ENCODE data around the gene HERC2.
A peak's percentile ranks its signal among the peaks of the same experiment; 100 is the strongest.

HERC2 gene

GRCh38 chr15:28107904-28108275 is 214.1 kb downstream of the HERC2 start:
- no peak for DNase-seq

- DNase-seq, result peak; percentile 29
Observed at GRCh38 chr15:28107111-28107903, 214.7 kb downstream of the HERC2 start.

- DNase-seq, result peak; percentile 30
Observed at GRCh38 chr15:28106294-28107110, 215.5 kb downstream of the HERC2 start.

DNA sequence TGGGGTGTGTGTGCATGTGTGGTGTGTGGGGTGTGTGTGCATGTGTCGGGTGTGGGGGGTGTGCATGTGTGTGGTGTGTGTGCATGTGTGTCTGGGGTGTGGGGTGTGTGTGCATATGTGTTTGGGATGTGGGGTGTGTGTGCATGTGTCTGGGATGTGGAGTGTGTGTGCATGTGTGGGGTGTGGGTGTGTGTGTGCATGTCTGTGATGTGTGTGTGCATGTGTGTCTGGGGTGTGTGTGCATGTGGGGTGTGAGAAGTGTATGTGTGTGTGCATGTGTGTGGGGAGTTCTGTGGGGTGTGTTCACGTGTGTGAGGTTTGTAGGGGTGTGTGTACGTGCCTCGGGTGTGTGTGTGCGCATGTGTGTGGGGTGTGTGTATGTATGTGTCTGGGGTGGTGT is 216.2 kb downstream of the HERC2 start:
- DNase-seq, result no peak

DNA sequence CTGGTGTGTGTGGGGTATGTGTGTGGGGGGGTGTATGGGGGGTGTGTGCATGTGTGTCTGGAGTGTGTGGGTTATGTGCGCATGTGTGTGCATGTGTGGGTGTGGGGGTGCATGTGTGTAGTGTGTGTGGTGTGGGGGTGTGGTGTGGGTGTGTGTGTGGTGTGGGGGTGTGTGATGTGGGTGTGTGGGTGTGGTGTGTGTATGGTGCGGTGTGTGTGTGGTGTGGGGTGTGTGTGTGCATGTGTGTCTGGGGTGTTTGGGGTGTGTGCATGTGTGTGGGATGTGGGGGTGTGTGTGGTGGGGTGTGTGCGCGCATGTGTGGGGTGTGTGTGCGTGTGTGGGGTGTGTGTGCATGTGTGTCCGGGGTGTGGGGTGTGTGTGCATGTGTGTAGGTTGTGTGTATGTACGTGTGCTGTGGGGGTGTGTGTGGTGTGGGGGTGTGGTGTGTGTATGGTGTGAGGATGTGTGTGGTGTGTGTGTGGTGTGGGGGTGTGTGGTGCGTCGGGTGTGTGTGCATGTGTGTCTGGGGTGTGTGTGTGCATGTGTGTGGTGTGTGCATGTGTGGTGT is 216.7 kb downstream of the HERC2 start:
- DNase-seq, result no peak

DNA sequence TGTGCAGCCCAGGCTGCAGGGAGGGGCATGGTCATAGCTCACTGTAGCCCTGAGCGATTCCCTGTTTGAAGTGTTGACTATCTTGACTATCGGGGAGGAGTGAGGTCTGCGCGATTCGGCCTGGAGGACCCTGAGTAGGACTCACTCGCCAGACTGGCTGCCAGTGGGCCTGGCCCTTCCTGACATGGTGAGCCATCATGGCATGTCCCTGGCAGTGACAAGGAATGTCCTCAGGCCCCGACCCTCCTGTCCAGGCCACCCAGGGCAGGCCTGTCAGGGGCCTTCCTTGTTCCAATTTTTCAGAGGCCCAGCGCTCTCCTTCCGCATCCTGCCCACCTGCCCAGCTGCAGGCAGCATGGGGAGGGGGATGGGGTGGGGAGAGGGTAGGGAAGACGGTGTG is 217.7 kb downstream of the HERC2 start:
- no peak for DNase-seq

DNA sequence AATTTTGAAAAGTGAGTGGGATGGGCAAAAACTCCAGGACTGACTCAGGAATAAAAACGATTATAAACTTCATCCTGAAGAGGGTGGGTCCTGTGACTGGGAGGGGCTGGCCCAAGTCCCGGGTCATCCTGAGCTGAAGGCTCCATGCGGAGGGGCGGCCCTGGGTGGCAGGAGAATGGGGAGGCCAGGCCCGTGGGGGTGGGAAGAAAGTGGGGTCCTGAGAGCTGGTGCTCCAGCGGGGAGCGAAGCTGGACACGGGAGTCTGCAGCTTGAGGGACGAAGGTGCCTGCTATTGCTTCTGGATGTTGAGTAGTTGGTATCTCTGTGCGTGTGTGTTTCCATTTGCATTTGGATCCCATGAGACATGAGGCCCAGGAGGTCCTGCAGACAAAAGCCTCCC is 218.1 kb downstream of the HERC2 start:
- no peak for DNase-seq

DNA sequence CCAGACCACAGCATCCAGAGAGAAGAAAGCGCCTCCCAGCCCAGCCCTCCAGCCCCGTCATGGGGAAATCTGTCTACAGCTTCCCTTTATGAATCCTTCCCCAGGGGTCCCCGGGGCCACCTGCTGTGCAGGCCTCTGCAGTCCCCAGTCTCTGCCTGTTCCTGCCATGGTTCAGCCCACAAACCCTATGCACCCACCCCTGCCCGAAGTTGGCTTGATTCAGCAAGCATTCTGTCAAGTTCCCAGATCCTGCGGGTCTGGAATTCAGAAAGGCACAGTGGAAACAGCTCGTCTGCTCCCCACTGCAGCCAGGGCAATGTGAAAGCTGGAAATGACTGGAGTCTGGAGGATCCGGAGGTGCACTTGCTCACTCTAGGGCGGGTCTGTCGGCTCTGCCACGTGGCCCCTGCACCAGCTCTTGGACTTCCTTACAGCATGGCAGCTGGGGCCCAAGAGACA is 220.0 kb downstream of the HERC2 start:
- DNase-seq, result no peak

DNA sequence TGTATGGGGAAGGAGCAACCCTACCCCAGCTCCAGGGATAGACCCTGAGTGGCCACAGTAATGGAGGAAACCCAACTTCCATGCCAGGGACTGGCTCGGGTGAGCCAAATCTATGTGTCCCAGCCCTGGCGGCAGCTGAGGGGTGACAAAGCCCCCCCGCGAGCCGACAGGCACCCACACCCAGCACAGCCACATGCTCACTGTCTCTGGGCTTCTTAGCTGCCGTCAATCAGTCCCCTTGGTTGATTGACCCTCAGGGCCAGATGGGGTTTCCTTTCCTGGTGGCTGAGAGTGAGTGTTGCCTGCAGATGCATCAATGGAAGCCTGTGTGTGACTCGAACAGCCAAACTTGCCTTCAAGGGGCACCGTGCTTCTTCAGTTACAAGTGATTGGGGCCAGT is 220.8 kb downstream of the HERC2 start:
- no peak for DNase-seq

- DNase-seq, result no peak
Observed at GRCh38 chr15:28100516-28101195, 221.3 kb downstream of the HERC2 start.

GRCh38 chr15:28099555-28100140 is 222.3 kb downstream of the HERC2 start:
- DNase-seq, result no peak

DNA sequence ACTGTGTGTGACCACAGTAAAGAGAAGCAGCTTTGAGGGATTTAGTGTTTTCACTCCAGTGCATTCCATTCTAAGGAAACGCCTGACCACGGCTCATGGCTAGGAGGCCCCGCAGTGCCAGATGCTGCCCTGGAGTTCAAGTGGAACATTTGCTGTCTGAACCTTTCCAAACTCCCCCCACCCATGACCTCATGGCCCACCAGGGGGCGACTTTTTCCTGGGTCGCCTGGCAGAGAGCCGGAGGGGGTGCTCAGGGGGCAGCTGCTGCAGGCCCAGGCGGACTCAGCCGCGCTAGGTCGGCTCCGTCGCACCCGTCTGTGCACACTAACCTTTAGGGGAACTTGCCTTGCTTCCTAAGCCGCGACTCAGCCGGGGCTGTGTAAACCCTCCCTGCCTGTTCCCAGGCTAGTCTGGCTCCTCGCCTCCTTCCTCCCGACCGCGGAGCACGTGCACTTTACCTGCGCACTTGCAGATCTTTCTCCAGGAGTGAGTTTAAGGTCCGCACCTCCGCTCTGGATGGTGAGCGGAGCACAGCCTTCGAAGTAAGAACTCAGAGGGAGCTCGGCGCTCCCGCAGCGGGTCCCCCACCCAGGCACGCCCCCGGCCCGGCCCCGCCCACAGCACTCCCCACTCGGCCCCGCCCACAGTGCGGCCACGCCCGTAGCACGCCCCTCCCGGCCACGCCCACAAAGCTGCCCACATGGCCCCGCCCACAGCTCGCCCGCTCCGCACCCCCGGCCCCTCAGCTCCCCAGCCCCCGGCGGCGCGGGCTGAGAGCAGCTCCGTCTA is 223.0 kb downstream of the HERC2 start, which contains the start of gene OCA2:
Gene OCA2, minus strand, starts transcription at position 550 of the 789 bp plus-strand sequence. CDS start 17,441 bp downstream, outside the sequence.
- peak; percentile 35 for DNase-seq

DNA sequence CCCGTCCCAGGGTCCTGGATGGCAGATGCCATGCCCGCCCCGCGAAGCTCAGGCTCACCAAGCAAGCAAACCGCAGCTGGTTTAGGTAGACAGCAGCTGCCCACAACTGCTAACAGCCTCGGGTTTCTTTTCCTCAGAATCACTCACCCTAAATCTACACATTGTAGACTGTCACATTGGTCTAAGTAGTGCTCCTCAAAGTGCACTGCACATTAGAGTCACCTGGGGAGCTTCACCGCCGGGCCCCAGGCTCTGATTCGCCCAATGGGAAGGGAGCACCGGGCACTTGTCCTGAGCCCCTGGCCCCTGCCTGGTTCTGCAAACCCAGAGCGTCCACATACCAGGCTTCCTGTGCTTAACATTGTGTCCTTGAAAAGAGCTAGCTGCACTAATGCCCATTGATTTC is 223.6 kb downstream of the HERC2 start:
- DNase-seq, result no peak

- no peak for DNase-seq
Observed at GRCh38 chr15:28097656-28098359, 224.2 kb downstream of the HERC2 start.

DNA sequence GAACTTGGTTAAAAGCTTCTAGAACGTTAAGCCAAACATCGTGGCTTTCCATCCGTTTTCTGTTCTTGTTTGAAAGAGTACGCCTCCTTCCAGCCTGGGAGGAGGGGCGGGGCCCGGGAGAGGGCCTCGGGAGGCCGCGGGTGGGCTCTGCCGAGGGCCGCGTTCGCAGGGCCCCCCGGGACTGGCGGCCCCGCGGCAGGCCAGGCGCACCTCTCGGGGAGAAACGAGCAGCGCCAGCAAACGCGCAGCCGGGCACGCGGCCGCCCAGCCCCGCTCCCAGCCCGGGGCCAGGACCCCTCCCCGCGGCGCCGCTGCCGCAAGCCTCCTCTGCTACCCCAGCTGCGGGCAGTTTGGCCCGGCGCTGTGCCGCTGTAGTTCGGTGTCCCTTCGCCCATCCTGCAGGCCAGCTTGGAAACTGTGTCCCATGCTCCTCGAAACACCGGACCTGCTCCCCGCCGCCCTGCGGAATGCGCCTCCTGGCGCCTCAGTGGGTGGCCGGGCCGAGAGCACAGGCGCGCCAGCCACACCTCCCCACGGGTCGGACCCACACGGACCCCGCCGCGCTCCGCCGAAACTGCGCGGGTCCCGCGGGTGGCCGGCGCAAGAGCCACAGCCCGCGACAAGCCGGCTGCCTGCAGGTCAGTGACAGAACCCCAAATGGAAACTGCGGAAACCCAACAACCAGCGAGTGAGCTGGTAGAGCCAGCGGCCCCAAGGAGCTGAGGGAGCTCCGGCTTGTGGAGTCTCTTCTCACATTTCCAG is 225.1 kb downstream of the HERC2 start:
- no peak for DNase-seq

DNA sequence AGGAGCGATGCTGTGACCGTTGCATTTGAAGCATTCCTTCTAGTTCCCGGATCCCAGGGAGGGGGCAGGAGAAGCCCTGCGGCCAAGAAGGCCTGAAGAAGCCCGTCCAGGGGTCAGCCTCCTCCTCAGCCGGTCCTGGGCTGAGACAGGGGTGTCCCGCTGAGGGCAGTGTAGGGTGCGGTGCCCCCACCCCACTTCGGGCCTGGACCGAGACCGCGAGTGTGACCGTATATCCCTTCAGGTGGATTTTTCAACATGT is 225.6 kb downstream of the HERC2 start:
- no peak for DNase-seq

DNA sequence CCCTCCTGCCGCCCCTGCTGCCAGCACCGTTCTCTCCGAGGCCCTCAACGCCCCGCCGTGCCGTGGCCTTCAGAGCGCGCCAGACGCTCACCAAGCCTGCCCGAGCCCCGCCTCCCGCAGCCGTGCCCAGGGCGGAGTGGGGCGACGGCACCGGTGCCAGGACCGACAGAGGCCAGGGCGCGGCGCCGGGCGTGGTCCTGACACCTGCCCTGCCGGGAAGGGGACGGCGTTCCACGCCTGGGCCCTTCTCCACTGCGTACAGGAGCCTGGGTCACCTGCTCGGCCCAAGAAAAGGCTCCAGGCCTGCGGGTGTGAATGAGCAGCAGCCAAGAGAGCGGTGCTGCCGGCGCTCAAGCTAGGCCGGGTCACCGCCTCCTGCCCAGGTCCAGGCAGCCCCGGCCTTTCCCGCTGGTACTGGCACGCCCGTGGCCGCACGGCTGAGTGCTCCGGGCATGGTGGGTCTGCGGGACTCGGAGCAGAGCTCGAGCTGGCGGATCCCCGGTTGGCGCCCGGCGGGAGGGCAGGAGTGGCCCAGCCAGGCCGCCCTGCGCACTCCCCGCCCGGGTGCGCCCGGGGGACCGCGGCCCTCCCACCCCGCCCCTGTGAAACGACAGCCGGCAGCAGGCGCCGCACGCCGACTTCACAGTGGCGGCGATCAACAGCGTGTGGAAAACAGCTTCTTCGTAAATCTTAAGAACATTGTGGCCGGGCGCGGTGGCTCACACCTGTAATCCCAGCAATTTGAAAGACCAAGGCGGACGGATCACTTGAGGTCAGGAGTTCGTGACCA is 227.1 kb downstream of the HERC2 start:
- peak; percentile 22 for DNase-seq

- no peak for DNase-seq
Observed at GRCh38 chr15:28093752-28094535, 228.0 kb downstream of the HERC2 start.

DNA sequence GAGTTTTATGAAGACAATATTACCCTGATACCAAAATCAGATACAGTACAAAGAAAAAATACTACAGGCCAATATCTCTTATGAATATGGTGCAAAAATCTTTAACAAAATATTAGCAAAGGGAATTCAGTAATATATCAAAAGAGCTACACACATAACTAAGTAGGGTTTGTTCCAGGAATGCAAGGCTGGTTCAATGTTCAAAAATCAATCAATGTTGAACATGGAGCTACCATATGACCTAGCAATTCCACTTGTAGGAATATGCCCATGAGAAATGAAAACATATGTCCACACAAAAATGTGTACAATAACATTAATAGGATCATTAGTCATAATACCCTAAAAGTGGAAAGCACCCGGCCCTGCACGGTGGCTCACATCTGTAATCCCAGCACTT is 230.7 kb downstream of the HERC2 start:
- DNase-seq, result no peak

Data from activated gamma-delta T cell (primary cell).